ENCODE data around the gene SYCE3.

The SYCE3 gene

DNA sequence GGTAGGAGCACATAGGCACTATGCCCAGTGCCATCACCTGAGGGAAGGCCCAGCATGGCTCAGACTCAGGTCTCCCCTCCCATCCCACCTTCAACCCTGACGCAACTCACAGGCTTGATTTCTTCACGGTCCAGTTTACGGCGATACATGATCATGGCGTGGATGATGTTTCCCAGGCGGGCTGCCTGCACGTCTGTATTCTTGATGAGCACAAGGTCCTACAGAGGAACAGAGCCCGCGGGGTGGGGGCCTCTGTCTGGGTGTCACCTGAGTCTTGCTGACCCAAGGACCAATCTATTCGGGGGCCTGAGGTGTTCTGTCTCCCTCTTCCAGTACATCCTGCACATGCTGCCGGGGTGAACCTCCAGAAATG is 11.7 kb upstream of the SYCE3 start:
- Histone ChIP-seq H3K4me1 (ENCODE audit: low read length) (no peaks in the 10 kb centered on the region), H3K9me2 (replicated peaks; ENCODE audit: insufficient read depth, low read length) (no peaks in the 10 kb centered on the region), H3F3A (ENCODE audit: insufficient read depth, low read length) (no peaks in the 10 kb centered on the region), H3K9ac (ENCODE audit: low read length) (no peak overlapping the region), H2AFZ (ENCODE audit: low read length) (no peak overlapping the region), H3K4me3 (ENCODE audit: low read length) (no peak overlapping the region), H3K27ac (ENCODE audit: low read length) (no peak overlapping the region), H3K36me3 (replicated peaks; ENCODE audit: insufficient read depth, low read length) (no peaks in the 10 kb centered on the region), H3K4me2 (ENCODE audit: low read depth, low read length) (no peak overlapping the region), H4K20me1 (ENCODE audit: insufficient read depth, low read length) (no peaks in the 10 kb centered on the region), H3K9me3 (replicated peaks; ENCODE audit: insufficient read depth, low read length) (no peaks in the 10 kb centered on the region), H3K79me2 (ENCODE audit: low read length) (no peaks in the 10 kb centered on the region), H3K27me3 (replicated peaks; ENCODE audit: insufficient read depth, low read length) (no peaks in the 10 kb centered on the region)
- no peak for DNase-seq
- no peak for TF ChIP-seq EZH2 (optimal IDR thresholded peaks at IDR 0.05; ENCODE audit: low read depth, low read length)
- no peak for TF ChIP-seq EZH2phosphoT487 (IDR thresholded peaks at IDR 0.05; ENCODE audit: low read length)
- TF ChIP-seq, protein P1, sequence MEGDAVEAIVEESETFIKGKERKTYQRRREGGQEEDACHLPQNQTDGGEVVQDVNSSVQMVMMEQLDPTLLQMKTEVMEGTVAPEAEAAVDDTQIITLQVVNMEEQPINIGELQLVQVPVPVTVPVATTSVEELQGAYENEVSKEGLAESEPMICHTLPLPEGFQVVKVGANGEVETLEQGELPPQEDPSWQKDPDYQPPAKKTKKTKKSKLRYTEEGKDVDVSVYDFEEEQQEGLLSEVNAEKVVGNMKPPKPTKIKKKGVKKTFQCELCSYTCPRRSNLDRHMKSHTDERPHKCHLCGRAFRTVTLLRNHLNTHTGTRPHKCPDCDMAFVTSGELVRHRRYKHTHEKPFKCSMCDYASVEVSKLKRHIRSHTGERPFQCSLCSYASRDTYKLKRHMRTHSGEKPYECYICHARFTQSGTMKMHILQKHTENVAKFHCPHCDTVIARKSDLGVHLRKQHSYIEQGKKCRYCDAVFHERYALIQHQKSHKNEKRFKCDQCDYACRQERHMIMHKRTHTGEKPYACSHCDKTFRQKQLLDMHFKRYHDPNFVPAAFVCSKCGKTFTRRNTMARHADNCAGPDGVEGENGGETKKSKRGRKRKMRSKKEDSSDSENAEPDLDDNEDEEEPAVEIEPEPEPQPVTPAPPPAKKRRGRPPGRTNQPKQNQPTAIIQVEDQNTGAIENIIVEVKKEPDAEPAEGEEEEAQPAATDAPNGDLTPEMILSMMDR (IDR thresholded peaks at IDR 0.05; ENCODE audit: low read length), result no peak

DNA sequence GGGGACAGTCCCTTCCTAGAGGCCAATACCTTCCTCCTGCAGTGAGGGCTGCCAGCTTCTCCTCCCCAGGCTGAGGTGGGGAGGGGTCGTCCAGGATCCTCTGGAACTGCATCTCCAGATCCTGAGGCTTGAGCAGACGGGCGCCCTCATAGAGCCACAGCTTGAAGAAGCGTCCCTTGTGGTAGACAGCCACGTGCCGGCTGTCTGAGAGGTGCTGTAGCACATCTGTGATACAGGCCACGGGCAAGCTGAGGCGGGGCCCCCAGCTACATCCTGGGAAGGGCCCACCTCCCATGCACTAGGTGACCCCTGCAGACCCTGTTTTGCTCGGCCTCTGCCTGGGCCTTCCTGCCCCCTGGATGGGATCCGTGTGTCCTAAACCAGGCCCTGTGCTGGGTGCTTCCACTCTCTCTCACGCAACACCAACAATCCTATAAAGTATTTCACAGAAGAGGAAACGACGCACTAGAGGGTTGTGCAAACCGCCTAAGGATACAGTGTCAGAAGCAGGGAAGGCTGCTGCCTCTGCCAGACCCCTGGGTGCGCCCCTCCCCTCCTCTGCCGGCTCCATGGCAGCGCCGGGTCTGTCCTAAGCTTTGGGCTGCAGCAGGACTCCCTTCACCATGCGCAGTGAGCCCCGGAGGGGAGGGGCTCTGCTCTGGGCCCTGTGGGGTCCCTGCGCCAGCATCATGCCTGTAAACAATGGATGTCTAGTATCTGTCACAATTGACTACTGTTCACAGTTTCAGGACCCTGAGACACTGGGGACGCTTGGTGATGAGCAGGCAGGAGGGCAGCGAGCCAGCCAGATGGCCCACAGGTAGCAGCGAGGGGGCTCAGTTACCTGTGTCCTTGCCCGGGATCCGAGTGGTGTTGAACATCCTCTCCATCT is 11.0 kb upstream of the SYCE3 start:
- DNase-seq, result no peak
- no peak overlapping the region for H2AFZ ChIP-seq (ENCODE audit: low read length)
- no peak overlapping the region for H3K4me2 ChIP-seq (ENCODE audit: low read depth, low read length)
- H3K27ac ChIP-seq (ENCODE audit: low read length), result no peak overlapping the region
- H3K79me2 ChIP-seq (ENCODE audit: low read length), result no peaks in the 10 kb centered on the region
- no peaks in the 10 kb centered on the region for H3K9me2 ChIP-seq (replicated peaks; ENCODE audit: insufficient read depth, low read length)
- no peaks in the 10 kb centered on the region for H3K36me3 ChIP-seq (replicated peaks; ENCODE audit: insufficient read depth, low read length)
- H3K27me3 ChIP-seq (replicated peaks; ENCODE audit: insufficient read depth, low read length), result no peaks in the 10 kb centered on the region
- no peaks in the 10 kb centered on the region for H3K9me3 ChIP-seq (replicated peaks; ENCODE audit: insufficient read depth, low read length)
- no peaks in the 10 kb centered on the region for H3K4me1 ChIP-seq (ENCODE audit: low read length)
- H3K9ac ChIP-seq (ENCODE audit: low read length), result no peak overlapping the region
- H4K20me1 ChIP-seq (ENCODE audit: insufficient read depth, low read length), result no peaks in the 10 kb centered on the region
- no peaks in the 10 kb centered on the region for H3F3A ChIP-seq (ENCODE audit: insufficient read depth, low read length)
- TF ChIP-seq EZH2 (optimal IDR thresholded peaks at IDR 0.05; ENCODE audit: low read depth, low read length), result no peak
- TF ChIP-seq, protein P1 (IDR thresholded peaks at IDR 0.05; ENCODE audit: low read length), result no peak
- no peak for TF ChIP-seq EZH2phosphoT487 (IDR thresholded peaks at IDR 0.05; ENCODE audit: low read length)
- H3K4me3 ChIP-seq (ENCODE audit: low read length), result no peak overlapping the region

DNA sequence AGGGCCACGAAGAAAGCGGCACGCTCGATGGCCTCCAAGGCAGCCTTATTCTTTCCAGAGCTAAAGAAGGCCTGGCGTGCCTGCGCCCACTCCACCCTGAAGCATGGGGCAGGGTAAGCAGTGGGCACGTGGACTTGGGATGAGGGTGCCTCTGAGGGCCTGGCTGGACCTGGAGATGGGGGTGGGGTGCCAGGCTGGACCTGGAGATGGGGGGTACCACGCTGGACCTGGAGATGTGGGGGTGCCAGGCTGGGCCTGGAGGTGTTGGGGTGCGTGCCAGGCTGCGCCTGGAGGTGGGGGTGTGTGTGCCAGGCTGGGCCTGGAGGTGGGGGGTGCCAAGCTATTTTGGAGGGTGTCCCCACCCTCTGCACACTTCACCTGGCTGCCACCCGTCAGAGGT is 10.2 kb upstream of the SYCE3 start:
- H3K9me2 ChIP-seq (replicated peaks; ENCODE audit: insufficient read depth, low read length), result no peaks in the 10 kb centered on the region
- H3K4me2 ChIP-seq (ENCODE audit: low read depth, low read length), result no peak overlapping the region
- H3K4me3 ChIP-seq (ENCODE audit: low read length), result no peak overlapping the region
- no peak overlapping the region for H3K9ac ChIP-seq (ENCODE audit: low read length)
- H2AFZ ChIP-seq (ENCODE audit: low read length), result no peak overlapping the region
- H3K79me2 ChIP-seq (ENCODE audit: low read length), result no peaks in the 10 kb centered on the region
- no peak overlapping the region for H3K27ac ChIP-seq (ENCODE audit: low read length)
- no peaks in the 10 kb centered on the region for H3K36me3 ChIP-seq (replicated peaks; ENCODE audit: insufficient read depth, low read length)
- H4K20me1 ChIP-seq (ENCODE audit: insufficient read depth, low read length), result no peaks in the 10 kb centered on the region
- H3F3A ChIP-seq (ENCODE audit: insufficient read depth, low read length), result no peaks in the 10 kb centered on the region
- H3K9me3 ChIP-seq (replicated peaks; ENCODE audit: insufficient read depth, low read length), result no peaks in the 10 kb centered on the region
- H3K27me3 ChIP-seq (replicated peaks; ENCODE audit: insufficient read depth, low read length), result no peaks in the 10 kb centered on the region
- no peaks in the 10 kb centered on the region for H3K4me1 ChIP-seq (ENCODE audit: low read length)
- no peak for DNase-seq
- TF ChIP-seq EZH2 (optimal IDR thresholded peaks at IDR 0.05; ENCODE audit: low read depth, low read length) (no peak), EZH2phosphoT487 (IDR thresholded peaks at IDR 0.05; ENCODE audit: low read length) (no peak)
- TF ChIP-seq, protein P1 (IDR thresholded peaks at IDR 0.05; ENCODE audit: low read length), result no peak

Measured in MM.1S (cell line).